Heart left ventricle (tissue), 16 donors: ENCODE results near the gene TAF4. TPM values are rescaled to one million over a fixed set of nuclear protein-coding genes. Genes with fewer than 3 reads are reported as not detected.

ENCODE experiments used
- ATAC-seq, 4 donors: fragments of 200-7000 bp; cut with Tn5 transposase; one replicate each; pipeline ENCODE4 v1.9.1; 2020 to 2022; ENCODE audit warnings: moderate library complexity in 4 of 4, mild to moderate bottlenecking in 3 of 4, moderate number of reproducible peaks in 1 of 4
- DNase-seq, 5 donors: peaks; one replicate each; pipeline ENCODE4 v3.0.0-alpha.2; 2020
- H3K27ac ChIP-seq, 12 donors: fragments of 200-600 bp; sonication (generic) in 4 of 12; one replicate each; pipeline versions ENCODE4 v1.5.0 to v1.8.0; 2016 to 2022; ENCODE audit warnings: mild to moderate bottlenecking in 2 of 12
- H3K27me3 ChIP-seq, 9 donors: fragments of 200-600 bp; sonication (generic) in 2 of 9; one replicate each; pipeline versions ENCODE4 v1.5.1 to v1.8.0; 2016 to 2022; ENCODE audit warnings: mild to moderate bottlenecking in 3 of 9
- H3K36me3 ChIP-seq, 9 donors: fragments of 200-600 bp; sonication (generic) in 2 of 9; one replicate each; pipeline versions ENCODE4 v1.5.0 to v1.8.0; 2018 to 2022; ENCODE audit warnings: mild to moderate bottlenecking in 2 of 9
- H3K4me1 ChIP-seq, 12 donors: fragments of 200-600 bp; sonication (generic) in 4 of 12; one replicate each; pipeline versions ENCODE4 v1.5.0 to v1.8.0; 2016 to 2022; ENCODE audit warnings: mild to moderate bottlenecking in 3 of 12
- H3K4me3 ChIP-seq, 12 donors: fragments of 200-600 bp; sonication (generic) in 4 of 12; one replicate each; pipeline versions ENCODE4 v1.5.0 to v1.8.0; 2017 to 2022; ENCODE audit warnings: mild to moderate bottlenecking in 9 of 12, moderate library complexity in 4 of 12
- H3K9me3 ChIP-seq, 12 donors: fragments of 200-600 bp; sonication (generic) in 4 of 12; one replicate each; pipeline versions ENCODE4 v1.5.0 to v1.8.0; 2016 to 2022; ENCODE audit warnings: mild to moderate bottlenecking in 1 of 12
- CTCF ChIP-seq, 12 donors: fragments of 200-600 bp; sonication (generic) in 4 of 12; IDR thresholded peaks; one replicate each; pipeline versions ENCODE4 v1.5.0 to v1.8.0; 2018 to 2022; ENCODE audit warnings: antibody characterized with exemption in 12 of 12, mild to moderate bottlenecking in 5 of 12
- POLR2A ChIP-seq, 2 donors: fragments of 450-650 bp; IDR thresholded peaks; one replicate each; pipeline ENCODE4 v1.6.1; 2017; ENCODE audit warnings: antibody characterized with exemption in 2 of 2, mild to moderate bottlenecking in 2 of 2, moderate library complexity in 2 of 2
- WGBS, 4 donors: extraction: QIAGEN DNeasy Blood & Tissue Kit in 2 of 4; methylation state at CpG; one replicate each; pipeline versions ENCODE4 v1.1.5 to v1.1.7; 2013 to 2018; 5-methylcytosine and 5-hydroxymethylcytosine counted together
- intact Hi-C, 10 donors: fragments of 100-400 bp; cut with DNase I; formaldehyde crosslinking; loops; one replicate each; pipeline versions ENCODE4 v1.11.1 to v1.14.2; 2022
- polyA plus RNA-seq, 2 donors: library from polyadenylated mRNA; stranded (reverse); fragments of 200-250 nt; gene quantifications; one replicate each; pipeline ENCODE4 v1.2.3, GENCODE V29; 2013
- total RNA-seq, 9 donors: library from RNA; depleted of rRNA in 2 of 9; stranded (reverse); fragments of >200 nt in 2 of 9; fragmentation: NEBNext Ultra II Directional in 3 of 9; extraction: Animal tissue kit (Norgen Biotek cat#: 25700) in 3 of 9; gene quantifications; one replicate each; pipeline versions ENCODE4 v1.1.0 to v1.2.4, GENCODE V29; 2016 to 2023
- donor health status: ischemic (EF 13 %, LVEDD 7.1; RV severe dilation, severe dysfunction).
- donor health status: healthy with polysubstance abuse.
- donor health status: DM: no; HTN: yes; CAD: no.
- donor health status: DM: no; HTN: no; CAD: no.
- donor health status: ischemic (EF 25% LVEDD 6.9; RV normal size, moderate dysfunction).
- donor health status: ischemic (EF 25% LVEDD 5.7; RV mildly dilated, moderate dysfunction).
- donor health status: healthy.
- donor health status: DM: yes; HTN: yes; CAD: no.
- donor health status: ischemic (EF 35%, LVEDD 5.7; RV mildly dilated, moderate dysfunction).
- donor health status: nonischemic (EF 11% LVEDD 7.7; RV severe dilation, severe dysfunction).
- donor health status: DM: yes; HTN: yes; CAD: no.
- donor health status: PGD.
- donor health status: ischemic (EF 29% LVEDD 5.4; RV normal size, mild dysfunction).
- donor health status: nonischemic (EF 23%, LVEDD 6.1; RV moderate dilation, normal function).

Gene TAF4
- total and polyA plus RNA-seq, 11 donors, result 4.5 to 37.7 (median 10.7) TPM

- peaks cover 8 to 51% (median 29%) of the 10 kb centered on the region in 12 donors for H3K4me1 ChIP-seq
- ATAC-seq (no peak), DNase-seq (peak in 1 of 5 donors; percentile 64)
- TF ChIP-seq CTCF (IDR thresholded peaks at IDR 0.05) (no peak), POLR2A (IDR thresholded peaks at IDR 0.05) (no peak)
- intact Hi-C loops, result loop anchor here in 5 of 10 donors (5.0 to 10.0 kb wide), 4 partner anchors 118 to 386 kb away; partner anchors contain the start of genes RPS21 (in 3 of the 5) and CABLES2 (in 1 of the 5)
- H3K27me3 ChIP-seq, result no peaks in the 10 kb centered on the region
- H3K4me3 ChIP-seq, result no peak overlapping the region
- H3K27ac ChIP-seq, result peak overlapping the region in 4 of 12 donors; percentile 24 to 68 (median 36)
- no peaks in the 10 kb centered on the region for H3K9me3 ChIP-seq
- peaks cover 0 to 1% (median 0%) of the 10 kb centered on the region in 9 donors for H3K36me3 ChIP-seq
- WGBS, 4 donors, result 61 to 85% (median 77%) methylated on average over 19 of the region's 19 CpGs
Measured at GRCh38 chr20:62019144-62019805, 46.4 kb downstream of the TAF4 start.

DNA sequence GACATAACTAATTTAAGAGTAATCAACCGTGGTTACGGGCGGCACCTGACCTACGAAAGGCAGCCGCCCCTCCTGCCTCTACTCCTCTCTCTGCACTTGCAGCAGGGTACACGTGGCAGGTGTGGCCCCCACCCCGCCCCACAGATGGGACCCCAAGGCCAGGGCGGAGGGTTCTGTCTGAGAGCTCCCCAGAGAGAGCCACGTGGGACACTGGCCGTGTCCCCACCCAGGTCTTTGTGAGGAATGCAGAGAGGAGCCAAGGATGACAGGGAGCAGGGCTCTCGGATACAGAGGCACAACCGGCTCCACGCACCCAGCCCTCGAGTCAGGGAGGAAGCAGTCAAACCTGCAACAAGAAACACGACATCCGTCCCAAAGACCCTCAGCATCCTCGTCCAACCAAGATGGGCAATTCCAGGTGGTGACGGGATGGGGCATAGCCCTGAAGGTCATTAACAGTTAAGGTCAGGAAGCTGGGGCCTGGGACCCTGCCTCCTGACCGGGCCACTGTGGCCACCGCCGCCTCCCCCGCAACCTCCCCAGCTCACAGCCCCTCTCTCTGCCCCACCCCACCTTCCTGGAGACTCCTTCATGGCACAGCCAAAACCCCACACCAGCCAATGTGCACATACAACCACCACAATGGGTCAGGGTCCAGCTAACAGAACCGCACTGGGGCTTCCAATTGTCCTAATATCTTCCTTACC is 47.1 kb downstream of the TAF4 start:
- ATAC-seq (no peak), DNase-seq (peak in 1 of 5 donors; percentile 24)
- Histone ChIP-seq H3K36me3 (peaks cover 0 to 5% (median under 1%) of the 10 kb centered on the region in 9 donors), H3K27ac (peak overlapping the region in 1 of 12 donors; percentile 6), H3K4me3 (no peak overlapping the region), H3K9me3 (no peaks in the 10 kb centered on the region), H3K4me1 (peaks cover 8 to 51% (median 29%) of the 10 kb centered on the region in 12 donors), H3K27me3 (no peaks in the 10 kb centered on the region)
- TF ChIP-seq CTCF (IDR thresholded peaks at IDR 0.05) (no peak), POLR2A (IDR thresholded peaks at IDR 0.05) (no peak)
- 74 to 85% (median 83%) methylated on average over 20 to 23 of the region's 23 CpGs for WGBS, 4 donors
- intact Hi-C loops, result loop anchor here in 5 of 10 donors (5.0 to 10.0 kb wide), 4 partner anchors 119 to 386 kb away; partner anchors contain the start of genes RPS21 (in 3 of the 5) and CABLES2 (in 1 of the 5)

DNA sequence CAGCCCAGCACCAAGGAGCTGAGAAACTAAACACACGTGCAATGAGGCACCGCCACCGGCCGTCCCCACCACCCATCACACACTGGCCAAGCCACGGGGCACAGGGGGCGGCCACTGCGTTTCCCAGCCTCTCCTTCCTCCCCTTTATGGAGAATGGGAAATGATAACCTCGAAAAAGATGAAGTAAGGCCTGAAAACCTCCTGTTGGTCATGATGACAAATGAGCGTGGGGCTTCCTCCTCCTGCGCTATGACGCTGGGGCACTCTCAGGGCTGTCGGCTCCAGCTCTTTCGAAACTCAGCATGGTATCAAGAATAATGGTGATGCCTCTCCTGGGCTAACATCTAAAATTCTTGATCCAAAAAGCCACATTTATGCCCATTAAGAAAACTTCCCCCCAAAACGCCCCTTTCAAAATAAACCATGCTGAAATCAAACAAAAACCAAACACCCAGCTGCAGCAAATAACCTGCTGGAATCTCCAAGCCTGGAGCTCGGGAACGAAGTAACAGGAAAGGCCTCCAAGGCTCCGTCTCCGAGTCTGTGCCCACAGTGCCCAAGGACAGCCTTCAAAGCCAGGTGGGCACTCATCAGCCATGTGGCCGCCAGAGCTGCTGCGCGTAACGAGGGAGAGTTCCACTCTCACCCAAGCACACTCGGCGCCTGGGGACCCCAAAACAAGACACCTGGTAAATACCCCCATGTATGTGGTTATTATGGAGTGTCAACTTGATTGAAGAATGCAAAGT is 50.0 kb downstream of the TAF4 start:
- DNase-seq, result peak in 1 of 5 donors; percentile 46
- Histone ChIP-seq H3K27me3 (no peaks in the 10 kb centered on the region), H3K36me3 (peaks cover 0 to 26% (median 20%) of the 10 kb centered on the region in 9 donors), H3K9me3 (no peaks in the 10 kb centered on the region), H3K27ac (no peak overlapping the region), H3K4me1 (peaks cover 6 to 34% (median 19%) of the 10 kb centered on the region in 12 donors), H3K4me3 (no peak overlapping the region)
- intact Hi-C loops, result loop anchor here in 5 of 10 donors (5.0 to 10.0 kb wide), 4 partner anchors 122 to 389 kb away; partner anchors contain the start of genes RPS21 (in 3 of the 5) and CABLES2 (in 1 of the 5)
- 88 to 93% (median 92%) methylated on average over 24 of the region's 24 CpGs for WGBS, 4 donors
- TF ChIP-seq CTCF (IDR thresholded peaks at IDR 0.05) (no peak), POLR2A (IDR thresholded peaks at IDR 0.05) (no peak)
- ATAC-seq, result no peak
